Epithelial cell of esophagus (primary cell): Measurements from ENCODE around the gene SLC22A17.

Source experiments
- DNase-seq: peaks from one replicate; pipeline ENCODE4 v3.0.0; 2010; ENCODE audit warnings: low read depth
- H3K4me3 ChIP-seq: 2 replicates; pipeline ENCODE4 v1.5.1; 2011; ENCODE audit warnings: mild to moderate bottlenecking, low read length, control low read depth
- CTCF ChIP-seq: IDR thresholded peaks from 2 replicates; pipeline ENCODE4 v1.5.1; 2011; ENCODE audit warnings: low read depth, mild to moderate bottlenecking, low read length, control low read depth, inconsistent platforms; ENCODE audit not compliant: insufficient read depth; ENCODE audit errors: missing control alignments

The SLC22A17 gene

GRCh38 chr14:23310546-23310945 lies 42.1 kb downstream of the SLC22A17 start:
- DNase-seq, result no peak
- H3K4me3 ChIP-seq, result no peak overlapping the region
- TF ChIP-seq CTCF, result no peak

GRCh38 chr14:23308721-23309445 lies 43.8 kb downstream of the SLC22A17 start:
- no peak for TF ChIP-seq CTCF
- no peak for DNase-seq
- peak overlapping the region; percentile 90 for H3K4me3 ChIP-seq

- peak; percentile 92 for DNase-seq
- TF ChIP-seq CTCF, result no peak
- peak overlapping the region; percentile 90 for H3K4me3 ChIP-seq
These were observed 44.7 kb downstream of the SLC22A17 start for GRCh38 chr14:23307687-23308644.

- peak overlapping the region; percentile 90 for H3K4me3 ChIP-seq
- peak; percentile 30 for DNase-seq
- no peak for TF ChIP-seq CTCF
These were observed 45.5 kb downstream of the SLC22A17 start for GRCh38 chr14:23307146-23307530.

- peak; percentile 92 for DNase-seq
- TF ChIP-seq CTCF, result no peak
- H3K4me3 ChIP-seq, result peak within 1 kb of the TSS; percentile 90
These were observed 46.1 kb downstream of the SLC22A17 start, which contains the start of gene BCL2L2 for GRCh38 chr14:23306412-23307145. BCL2L2 (plus strand) TSS chr14:23306833; CDS start chr14:23307768, 935 bp downstream.
